IMR-90 (cell line): Measurements from ENCODE around the gene TBC1D9.

Source experiments
- BHLHE40 ChIP-seq: fragments of 150-350 bp; IDR thresholded peaks from 2 replicates; pipeline ENCODE4 v1.6.1; 2016; ENCODE audit warnings: mild to moderate bottlenecking, low read depth, low read length
- CEBPB ChIP-seq: IDR thresholded peaks from 2 replicates; pipeline ENCODE4 v1.6.1; 2012; ENCODE audit warnings: low read depth, low read length, improper control_type of control experiment
- RFX5 ChIP-seq: IDR thresholded peaks from 2 replicates; pipeline ENCODE4 v1.8.0; 2012; ENCODE audit warnings: low read depth, mild to moderate bottlenecking, low read length, moderate library complexity
- TF ChIP-seq, protein P1 (sequence below): conservative IDR thresholded peaks from 2 replicates; pipeline ENCODE4 v1.5.1; 2012; ENCODE audit warnings: mild to moderate bottlenecking, low read depth, low read length, improper control_type of control experiment
- TF ChIP-seq, protein P2 (sequence below): fragments of 150-350 bp; IDR thresholded peaks from 2 replicates; pipeline ENCODE4 v1.6.1; 2017; ENCODE audit warnings: mild to moderate bottlenecking, antibody characterized with exemption, low read length, low read depth

DNA sequence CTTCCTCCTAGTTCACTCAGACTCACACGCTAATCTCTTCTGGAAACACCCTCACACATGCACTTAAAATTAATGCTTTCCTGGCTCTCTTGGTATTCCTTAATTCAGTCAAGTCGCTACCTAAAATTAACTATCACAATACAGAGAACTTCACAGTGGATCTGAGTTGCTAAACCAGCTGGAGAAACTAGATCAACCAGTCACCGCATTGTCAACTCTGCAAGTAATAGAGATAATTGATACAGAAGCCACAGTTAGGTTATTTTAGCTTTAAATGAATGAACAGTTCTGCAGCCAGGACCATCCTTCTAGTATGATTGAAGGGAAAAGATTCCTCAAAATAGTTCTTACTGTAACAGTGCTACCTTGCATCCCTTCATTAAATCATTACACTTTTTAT, 6.0 kb upstream of the TBC1D9 start:
- TF ChIP-seq, protein P1, sequence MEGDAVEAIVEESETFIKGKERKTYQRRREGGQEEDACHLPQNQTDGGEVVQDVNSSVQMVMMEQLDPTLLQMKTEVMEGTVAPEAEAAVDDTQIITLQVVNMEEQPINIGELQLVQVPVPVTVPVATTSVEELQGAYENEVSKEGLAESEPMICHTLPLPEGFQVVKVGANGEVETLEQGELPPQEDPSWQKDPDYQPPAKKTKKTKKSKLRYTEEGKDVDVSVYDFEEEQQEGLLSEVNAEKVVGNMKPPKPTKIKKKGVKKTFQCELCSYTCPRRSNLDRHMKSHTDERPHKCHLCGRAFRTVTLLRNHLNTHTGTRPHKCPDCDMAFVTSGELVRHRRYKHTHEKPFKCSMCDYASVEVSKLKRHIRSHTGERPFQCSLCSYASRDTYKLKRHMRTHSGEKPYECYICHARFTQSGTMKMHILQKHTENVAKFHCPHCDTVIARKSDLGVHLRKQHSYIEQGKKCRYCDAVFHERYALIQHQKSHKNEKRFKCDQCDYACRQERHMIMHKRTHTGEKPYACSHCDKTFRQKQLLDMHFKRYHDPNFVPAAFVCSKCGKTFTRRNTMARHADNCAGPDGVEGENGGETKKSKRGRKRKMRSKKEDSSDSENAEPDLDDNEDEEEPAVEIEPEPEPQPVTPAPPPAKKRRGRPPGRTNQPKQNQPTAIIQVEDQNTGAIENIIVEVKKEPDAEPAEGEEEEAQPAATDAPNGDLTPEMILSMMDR = no peak
- TF ChIP-seq RFX5 (no peak), CEBPB (no peak), BHLHE40 (no peak)
- TF ChIP-seq, protein P2, sequence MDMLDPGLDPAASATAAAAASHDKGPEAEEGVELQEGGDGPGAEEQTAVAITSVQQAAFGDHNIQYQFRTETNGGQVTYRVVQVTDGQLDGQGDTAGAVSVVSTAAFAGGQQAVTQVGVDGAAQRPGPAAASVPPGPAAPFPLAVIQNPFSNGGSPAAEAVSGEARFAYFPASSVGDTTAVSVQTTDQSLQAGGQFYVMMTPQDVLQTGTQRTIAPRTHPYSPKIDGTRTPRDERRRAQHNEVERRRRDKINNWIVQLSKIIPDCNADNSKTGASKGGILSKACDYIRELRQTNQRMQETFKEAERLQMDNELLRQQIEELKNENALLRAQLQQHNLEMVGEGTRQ = no peak
